IPS DF 4.7 (cell line): Measurements from ENCODE around the gene KAZN.

Experiments used
- DNase-seq: peaks from one replicate; pipeline ENCODE4 v3.0.0-alpha.2; 2013; ENCODE audit warnings: low spot score; ENCODE audit errors: extremely low read depth

KAZN gene

DNA sequence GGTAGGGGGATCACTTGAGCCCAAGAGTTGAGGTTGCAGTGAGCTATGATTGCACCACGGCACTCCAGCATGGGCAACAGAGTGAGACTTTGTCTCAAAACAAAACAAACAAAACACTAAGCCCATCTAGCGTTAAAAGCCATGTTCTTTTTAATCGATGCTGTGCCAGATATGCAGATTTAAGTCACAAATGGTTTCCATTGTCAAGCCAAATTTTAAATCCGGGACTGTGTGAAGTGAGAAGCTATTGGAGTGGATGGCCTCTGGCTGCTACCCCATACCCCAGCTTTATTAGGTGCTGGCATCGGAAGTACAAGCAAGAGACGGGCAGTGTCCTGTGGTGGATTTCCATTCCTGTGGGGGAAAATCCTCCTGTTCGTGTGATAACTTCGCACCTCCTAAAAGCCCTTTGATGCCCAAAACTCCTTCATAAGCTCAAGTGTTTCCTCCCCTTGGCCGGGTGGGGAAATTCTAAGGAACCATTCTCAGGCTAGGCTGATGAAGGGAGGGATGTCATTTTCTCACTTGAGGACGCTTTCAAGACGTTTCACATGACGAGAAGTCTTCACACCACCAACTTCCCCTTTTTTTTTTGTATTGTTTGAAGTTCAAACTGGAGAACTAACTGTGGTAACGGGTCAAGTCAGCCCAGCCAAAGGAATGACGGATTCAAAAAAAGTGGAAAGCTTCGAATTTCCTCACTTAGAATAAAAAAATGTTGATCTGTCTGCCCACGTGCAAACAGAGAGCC, 140.8 kb downstream of the KAZN start:
- no peak for DNase-seq

DNA sequence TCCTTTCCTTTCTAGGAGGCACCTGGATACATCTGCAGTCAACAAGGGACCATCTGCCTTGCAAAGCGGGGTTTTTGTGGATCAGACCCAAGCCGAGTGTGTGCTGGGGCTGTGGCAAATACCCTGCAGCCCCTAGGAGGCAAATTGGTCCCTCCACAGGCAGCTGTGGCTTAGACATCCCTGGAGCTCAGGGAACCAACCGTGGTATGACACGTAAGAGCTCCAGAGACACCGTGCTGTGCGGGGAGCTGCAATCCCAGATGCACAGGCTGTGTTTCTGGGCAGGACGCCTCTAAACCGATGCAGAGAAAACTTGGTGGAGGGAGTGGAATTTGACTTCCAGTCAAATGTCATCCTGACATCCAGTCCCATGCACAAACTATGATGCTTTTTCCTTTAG, 141.5 kb downstream of the KAZN start:
- DNase-seq, result no peak

DNA sequence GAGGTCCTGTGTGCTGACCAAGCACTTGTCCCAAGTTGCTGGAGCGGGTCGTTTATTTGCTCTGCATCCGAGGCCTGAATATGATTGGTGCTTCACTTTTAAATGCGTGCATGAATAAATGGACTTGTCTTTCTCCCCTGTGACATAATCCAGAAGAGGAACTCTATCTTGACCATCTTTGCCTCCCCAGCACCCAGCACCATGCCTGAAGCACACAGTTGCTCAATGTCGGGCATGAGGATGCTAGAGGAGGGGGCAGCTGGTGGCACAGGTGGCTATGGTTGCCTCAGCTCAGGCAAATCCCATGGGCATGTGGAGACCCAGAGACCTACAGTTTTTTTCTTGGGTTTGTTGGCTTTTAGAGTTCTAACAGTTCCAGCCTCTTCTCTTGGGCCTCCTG, 142.6 kb downstream of the KAZN start:
- DNase-seq, result no peak

DNA sequence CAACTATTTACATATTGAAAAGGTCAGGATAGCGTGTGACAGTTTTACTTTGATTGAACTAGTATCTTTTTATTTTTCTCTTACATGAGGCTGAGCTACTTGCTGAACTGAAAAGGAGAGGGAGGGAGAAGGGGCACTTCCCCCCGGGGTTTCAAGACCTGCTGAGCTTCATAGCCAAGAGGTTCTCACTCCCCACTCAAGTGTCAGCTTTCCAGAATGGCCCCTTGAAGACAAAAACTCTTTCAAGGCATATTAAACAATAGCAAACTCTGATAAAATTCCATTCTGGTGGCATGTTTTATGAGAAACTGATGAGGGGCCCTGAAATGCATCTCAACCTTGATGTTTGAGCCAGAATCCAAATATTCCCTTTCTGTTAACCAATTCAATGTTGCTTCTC, 143.0 kb downstream of the KAZN start:
- DNase-seq, result no peak

DNA sequence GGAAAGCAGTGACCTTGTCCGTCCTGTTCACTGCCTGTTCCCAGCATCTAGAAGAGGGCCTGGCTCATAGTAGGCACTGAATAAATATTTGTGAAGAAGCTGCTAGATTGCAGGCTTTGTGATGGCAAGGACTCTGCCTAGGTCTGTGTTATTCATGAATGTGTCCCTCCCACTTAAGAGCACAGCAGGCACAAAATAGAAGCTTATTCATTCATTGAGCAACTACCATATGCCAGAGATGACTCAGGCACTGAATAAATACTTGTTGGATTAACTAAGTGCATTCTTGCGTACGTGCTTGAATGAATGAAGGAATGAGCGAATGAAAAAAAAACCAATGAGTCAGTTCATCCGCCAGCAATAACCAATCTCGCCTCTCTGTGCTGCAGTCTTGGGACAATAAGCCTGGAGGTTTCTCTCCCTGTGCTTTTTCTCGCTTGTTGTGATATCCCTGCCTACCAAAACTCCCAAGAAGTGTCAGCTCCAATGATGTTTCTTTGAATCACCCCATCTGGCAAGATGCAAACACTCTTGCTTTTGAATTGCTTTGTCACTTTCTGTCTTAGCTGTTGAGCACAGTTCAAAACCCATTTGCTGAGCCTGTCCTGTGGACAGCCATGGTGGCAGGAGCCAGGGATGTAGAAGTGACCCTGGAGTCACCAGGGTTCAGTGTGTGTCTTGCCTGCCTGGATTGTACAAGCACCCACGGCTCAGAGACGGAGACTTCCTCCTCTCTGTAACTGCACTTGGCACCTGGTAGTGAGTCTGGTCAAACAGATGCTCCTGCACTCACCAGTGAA, 143.9 kb downstream of the KAZN start:
- no peak for DNase-seq

DNA sequence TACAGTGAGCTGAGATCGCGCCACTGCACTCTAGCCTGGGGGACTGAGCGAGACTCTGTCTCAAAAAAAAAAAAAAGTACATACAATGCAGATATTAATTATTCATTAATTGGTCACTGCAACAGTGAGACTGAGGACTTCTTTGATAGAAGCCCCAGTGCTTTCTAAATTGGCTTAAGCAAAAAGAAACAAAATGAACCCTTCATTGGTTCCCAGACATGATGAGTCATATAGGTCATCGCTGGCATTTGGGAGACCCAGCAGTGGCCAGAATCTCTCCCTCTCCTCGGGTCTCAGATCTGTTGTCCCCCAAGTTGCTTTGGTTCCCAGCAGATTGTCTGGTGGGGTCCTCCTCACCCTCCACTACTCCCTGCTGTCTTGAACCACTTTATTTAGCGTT, 144.9 kb downstream of the KAZN start:
- no peak for DNase-seq

DNA sequence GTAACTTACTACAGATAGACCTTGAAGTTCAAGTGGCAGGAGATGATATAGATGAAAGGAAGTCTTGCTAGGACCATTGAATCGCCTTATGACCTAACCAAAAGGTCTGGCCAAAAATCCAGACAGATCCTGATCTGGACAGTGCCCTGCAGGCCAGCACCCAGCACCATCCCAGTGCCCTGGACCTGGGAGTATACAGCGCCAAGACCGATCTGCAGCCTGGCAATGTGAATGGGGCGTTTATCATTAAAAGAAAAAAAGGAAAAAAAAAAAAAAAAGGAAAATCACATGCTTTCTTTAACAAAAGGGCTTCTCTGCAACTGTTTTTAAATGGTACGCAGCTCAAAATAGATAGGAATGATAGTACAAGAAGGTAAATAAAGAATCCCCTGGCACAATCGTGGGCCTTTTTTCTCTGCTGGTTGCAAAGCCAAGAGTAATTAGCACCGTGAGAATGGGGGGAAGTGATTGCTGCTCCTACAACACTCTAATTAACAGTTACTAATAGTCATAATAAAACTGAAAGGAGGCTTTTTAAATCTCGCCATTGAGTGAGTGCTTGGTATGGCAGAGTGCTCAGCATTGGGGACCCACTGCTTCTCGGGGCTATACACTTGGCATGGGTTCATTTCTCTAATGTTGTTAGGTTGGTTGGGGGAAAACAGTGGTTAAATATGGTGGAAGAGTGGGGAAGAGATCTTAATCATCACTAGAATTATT, 146.7 kb downstream of the KAZN start:
- DNase-seq, result no peak

DNA sequence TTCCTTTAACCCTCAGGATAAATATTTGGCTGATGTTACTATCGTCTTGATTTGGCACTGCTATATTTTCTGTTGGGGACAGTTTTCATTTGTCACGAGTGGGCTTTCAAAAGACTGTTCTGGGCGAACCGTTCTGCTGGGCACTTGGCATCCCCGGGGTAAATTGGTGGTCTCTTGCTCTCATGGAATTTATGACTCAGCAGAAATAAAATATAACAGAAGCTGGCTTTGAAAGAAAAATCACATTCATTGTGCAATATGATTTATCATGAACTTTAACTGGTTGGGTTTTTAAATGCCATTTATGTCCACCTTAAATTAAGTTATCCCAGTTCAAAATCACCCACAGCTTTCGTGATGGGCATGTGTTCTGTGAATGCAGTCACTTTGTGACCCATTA, 147.3 kb downstream of the KAZN start:
- no peak for DNase-seq

DNA sequence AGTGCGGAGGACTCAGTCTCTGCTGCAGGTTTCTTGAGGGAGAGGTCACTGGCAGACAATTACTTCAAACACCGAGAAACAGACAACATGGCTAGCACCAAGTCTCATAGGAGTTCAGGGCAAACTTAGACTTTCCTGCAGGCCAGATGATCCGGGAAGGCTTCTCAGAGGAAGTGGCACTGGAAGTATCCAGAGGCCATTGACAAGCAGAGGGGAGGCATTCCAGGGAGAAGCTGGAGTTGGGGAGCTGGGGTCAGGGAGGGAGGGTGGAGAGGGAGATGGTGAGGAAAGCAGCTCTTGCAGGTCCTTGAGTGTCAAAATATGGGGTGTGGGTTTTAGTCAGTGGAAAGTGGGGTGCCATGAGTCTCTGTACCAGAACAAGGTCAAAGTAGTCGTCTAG, 147.9 kb downstream of the KAZN start:
- no peak for DNase-seq

DNA sequence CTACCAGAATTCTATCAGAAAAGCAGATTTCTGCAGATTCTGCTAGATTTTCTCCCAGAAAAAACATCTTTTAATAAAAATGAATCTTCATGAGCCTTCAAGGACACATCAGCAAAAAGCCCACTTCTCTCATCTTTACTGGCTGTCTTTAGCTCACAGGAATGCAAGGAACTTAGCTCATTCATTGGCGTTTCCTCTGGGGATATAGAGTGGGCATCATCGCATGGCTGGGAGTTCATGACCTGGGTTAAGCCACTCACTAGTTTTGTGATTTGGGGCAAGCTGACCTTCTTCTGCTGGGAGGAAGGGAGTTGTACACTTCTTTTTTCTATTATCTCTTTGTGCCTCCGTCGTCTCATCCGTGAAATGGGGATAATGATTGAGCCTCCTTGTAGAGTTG, 149.7 kb downstream of the KAZN start:
- DNase-seq, result no peak

DNA sequence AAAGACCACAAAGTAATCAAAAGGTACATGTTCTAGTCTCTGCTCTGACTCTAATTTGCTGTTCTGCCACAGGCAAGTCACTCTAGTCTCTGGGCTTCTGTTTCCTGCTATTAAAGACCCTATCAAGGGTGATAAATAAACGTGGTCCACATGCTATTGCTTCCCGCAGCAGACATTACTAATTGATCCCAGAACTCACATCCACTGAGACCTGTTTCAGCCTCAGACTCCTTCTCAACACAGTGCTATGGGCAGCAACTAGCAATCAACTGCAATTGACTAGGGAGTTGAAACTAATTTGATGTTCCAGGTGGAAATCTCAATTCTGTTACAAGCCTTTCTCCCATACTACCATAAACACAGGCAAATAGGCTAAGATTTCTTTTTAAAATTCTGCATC, 150.5 kb downstream of the KAZN start:
- DNase-seq, result no peak

DNA sequence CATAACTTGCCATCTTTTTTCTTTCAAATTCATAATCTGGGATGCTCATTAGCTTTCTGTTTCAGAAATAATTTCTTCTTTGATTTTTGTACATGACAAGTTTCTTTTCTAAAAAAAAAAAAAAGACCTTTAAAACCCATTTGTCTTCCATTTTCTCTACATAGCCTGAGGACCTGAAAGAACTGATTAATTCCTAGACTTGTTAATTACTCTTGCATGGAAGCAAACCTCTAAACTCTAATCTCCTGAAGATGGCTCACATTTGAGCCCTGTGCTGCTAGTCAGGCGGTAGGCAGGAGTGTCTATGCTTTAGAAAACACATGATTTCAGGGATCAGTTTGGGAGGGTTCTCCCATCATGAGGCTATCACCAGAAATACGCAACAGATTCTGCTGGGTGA, 152.0 kb downstream of the KAZN start:
- no peak for DNase-seq

DNA sequence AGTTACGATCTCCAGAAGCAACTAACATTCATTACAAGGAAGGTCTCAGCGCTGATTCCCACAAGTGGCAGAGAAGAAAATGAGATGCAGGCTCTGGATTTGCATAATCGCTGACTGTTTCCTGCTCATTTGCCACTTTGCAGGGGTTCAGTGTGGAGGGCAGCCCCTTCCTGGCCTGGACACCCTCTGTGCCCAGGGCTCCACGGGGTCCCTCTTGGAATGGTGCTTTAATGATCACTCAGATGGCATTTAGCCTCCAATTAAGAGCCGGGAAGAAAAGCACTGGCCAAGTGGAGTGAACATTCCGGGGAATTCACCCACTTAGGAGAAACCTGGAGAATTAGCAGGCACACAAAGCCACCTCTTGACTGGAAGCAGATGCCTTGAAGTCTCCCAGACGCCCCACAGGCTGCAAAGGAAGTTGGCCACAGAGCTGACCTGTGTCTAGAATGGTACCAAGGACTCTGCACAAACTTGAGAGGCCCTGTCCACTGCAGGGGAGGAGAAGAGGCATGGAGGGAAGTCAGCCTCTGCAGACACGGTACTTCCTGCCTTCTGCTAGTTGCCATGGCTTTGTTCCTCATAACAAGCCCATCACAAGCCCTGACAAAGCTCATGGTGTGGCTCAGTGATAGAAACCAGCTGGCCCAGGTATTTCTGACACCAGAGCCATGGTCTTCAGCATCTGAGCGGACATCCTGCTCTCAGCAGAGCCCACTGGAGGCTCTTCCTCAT, 157.2 kb downstream of the KAZN start:
- DNase-seq, result no peak

DNA sequence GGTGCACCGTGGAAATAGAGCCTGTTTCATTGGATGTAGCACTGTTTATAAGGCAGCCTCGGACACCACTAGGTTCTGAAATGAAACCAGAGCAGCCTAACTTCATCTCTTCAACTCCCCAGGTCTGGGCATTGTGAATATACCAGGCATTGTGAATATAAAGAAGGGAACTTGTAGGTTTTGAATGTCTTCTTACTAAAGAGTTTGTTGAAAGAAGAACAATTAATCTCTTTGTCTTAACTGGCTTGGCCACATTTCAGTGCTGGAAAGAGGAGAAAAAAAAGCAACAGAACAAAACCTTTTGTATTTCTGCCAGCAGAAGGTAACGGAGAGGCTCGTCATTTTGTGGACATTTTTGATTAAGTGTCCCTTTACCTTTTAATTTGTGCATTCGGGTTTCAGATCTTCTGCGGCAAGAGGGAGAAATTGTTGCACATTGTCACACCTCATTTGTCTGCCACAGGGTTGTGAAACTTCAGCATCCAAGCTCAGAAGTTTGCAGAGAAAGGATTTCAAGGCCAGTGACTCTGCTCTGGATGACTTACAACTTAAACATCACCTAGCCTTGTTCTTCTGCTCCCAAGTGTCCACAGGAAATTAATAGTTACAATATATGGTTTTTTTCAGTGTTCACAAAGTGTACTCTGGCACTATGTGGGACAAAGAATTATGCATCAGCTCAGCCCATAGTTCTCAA, 158.3 kb downstream of the KAZN start:
- no peak for DNase-seq

DNA sequence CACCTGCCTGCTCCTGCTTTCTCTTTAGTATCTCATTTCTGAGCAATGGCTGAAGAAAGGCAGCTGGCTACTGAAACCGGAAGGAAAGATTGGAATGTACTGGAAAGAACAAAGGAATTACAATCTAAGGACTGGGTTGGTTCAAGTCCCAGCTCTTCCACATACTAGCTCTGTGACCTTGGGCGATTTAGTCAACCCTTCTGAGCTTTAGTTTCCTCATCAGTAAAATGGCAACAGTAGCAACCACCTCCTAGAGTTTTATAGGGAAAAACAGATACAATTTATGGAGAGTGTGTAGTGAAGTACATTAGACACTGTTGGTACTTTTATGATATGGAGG, 158.8 kb downstream of the KAZN start:
- no peak for DNase-seq

DNA sequence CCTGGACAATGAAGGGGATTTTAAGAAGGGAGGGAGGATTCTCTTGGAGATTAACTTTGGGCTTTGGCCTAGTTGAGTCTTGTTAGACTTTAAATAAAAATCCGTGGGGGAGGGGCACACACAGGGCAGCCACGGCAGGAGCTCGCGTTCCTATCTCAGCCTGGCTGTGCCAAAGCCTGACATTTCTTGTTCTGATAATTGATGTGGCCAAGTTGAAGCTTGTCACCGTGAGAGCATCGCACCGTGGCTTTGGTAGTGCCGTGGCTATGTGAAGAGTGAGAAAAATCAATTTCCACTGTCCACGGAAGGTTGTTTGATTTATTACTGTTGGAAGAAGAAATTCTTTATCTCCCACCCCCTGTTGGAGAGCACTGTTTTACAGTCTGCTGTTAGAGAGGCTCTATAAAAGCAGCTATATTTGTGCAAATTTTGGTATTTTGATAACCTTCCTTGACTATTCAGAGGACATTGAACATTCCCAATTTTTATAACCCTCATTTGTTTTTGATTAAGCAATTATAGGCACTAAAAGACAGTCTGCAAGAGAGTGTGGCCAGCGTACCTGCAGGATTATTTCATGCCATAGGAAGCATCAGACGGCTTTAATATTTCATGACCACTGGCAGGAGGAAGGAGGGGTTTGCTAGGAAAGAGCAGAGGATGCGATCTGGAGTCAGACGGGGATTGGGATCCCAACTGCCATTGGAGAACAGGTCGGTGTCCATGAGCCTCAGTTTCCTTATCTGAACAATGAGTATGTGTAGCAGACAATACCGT, 160.7 kb downstream of the KAZN start:
- no peak for DNase-seq

DNA sequence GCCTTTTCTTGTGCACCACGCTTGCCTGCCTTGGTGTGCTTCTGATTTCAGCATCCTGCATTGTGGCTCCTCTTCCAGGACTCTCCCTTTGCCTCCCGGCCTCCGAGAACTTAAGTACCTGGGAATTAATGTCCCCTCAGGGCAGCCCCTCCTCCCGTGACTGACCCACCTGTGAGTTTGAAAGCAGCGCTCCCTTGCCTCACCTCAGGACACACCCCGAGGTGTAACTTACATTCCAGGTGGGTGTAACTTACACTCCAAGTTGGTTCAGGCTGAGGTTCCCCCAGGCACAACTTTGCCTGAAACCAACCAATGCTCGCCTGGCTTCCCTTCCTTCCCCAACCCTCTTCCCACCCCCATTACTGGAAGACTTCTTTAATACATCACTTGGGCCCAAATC, 161.4 kb downstream of the KAZN start:
- DNase-seq, result no peak

DNA sequence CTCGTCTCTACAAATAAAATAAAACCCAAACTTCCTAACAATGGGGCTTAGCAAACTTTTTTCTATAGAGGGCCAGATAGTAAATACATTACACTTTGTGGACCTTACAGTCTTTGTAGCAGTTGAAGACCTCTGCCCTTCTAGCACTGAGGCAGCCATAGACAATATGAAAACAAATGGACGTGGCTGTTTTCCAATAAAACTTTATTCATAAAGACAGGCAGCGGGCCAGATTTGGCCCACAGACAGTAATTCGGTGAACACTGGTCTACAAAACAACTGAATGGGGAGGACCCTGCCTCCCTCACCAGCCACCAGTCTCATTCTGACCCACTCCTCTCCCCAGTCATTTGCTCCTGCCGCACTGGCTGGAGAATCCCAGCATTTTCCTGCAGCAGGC, 162.3 kb downstream of the KAZN start:
- DNase-seq, result no peak

DNA sequence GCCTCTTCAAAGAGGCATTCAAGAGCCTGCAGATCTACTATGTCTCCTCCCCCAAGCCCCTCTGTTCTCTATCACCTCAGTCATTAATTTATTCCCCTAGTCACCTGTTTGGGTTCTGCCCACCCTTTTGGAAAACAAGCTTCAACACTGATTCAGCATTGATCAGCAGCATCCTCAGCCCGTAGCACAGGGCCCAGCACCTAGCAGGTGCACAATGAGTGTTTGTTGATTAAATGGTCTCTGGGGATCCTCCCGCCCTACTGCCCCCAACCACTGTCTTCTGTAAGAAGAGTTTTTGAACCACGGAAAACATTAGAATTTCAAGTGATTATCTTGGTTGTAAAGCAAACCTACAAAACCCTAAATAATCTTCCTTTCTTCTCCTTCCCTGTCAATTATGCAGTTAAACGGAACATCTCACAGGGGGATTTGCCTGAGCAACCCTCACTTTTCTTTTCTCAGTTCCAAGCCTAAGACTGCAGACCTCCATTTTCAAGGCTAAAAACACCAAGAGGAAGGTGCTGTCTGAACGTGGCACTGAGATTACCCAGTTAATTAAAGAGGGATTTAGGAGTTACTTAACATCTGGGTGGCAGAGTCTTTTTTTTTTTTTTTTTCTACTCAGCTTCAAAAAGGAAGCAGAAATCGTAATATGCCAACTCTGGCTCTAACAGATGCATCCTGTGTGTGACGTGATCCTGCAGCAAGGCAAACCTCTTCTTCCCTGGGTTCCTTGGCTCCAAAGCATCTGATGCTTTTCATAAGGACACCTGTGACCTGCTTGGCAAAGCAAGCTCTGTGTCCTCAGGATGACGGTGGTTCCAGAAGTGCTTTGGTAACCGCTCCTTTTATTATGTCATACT, 163.0 kb downstream of the KAZN start:
- no peak for DNase-seq

DNA sequence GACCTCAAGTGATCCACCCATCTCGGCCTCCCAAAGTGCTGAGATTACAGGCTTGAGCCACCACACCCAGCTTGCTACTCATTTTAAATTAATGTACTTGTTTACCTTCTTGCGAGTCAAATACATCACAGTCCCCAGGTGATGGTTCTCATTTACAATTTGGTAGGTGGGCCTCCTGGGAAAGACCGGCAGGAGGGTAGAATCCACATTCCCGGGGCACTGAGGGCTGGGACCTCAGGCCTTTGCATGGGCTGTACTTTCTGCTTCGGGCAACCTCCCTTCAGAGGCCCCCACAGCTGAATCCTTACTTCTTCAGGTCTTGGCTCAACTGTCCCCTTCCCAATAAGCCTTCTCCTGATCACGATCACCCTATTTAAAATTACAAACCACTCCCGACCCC, 165.5 kb downstream of the KAZN start:
- DNase-seq, result no peak
